AG04450 (cell line): ENCODE results near the gene RAPGEFL1. TPM values are rescaled to one million over a fixed set of nuclear protein-coding genes. Genes with fewer than 3 reads are reported as not detected.

Experiments used
- CTCF ChIA-PET: fragments of 300-600, 350-600 bp; formaldehyde crosslinking; extraction: SDS; loops from one replicate; lab custom pipeline; 2022; ENCODE audit warnings: antibody characterized with exemption, inconsistent platforms; lab: Charles Lee
- POLR2A ChIA-PET: fragments of 350-600 bp; formaldehyde crosslinking; extraction: SDS; loops from one replicate; lab custom pipeline; 2021; ENCODE audit warnings: antibody characterized with exemption, inconsistent platforms; lab: Yijun Ruan, JAX
- DNase-seq: peaks from one replicate; pipeline ENCODE4 v3.0.0-alpha.2; 2011; ENCODE audit warnings: low read depth, low spot score
- H3K27ac ChIP-seq: one replicate; pipeline ENCODE4 v1.5.1; 2012; ENCODE audit warnings: low read depth, low read length, control low read depth
- H3K27me3 ChIP-seq: one replicate; pipeline ENCODE4 v1.6.0; 2012; ENCODE audit warnings: low read length; ENCODE audit not compliant: control insufficient read depth, insufficient read depth
- H3K4me3 ChIP-seq: 2 replicates; pipeline ENCODE4 v1.5.1; 2011; ENCODE audit warnings: mild to moderate bottlenecking, low read depth, low read length, control low read depth
- H3K9me3 ChIP-seq: 2 replicates; pipeline ENCODE4 v1.5.1; 2012; ENCODE audit warnings: low read length; ENCODE audit not compliant: control insufficient read depth, insufficient read depth
- polyA minus RNA-seq: library from RNA; depleted of rRNA, polyadenylated mRNA; stranded (reverse); fragments of >200 nt; gene quantifications from 2 replicates; pipeline ENCODE4 v1.2.3, GENCODE V29; 2011; rRNA and poly(A)+ RNA removed
- polyA plus RNA-seq: library from polyadenylated mRNA; depleted of rRNA; stranded (reverse); fragments of >200 nt; gene quantifications from 2 replicates; pipeline ENCODE4 v1.2.3, GENCODE V29; 2011; rRNA removed
- TF ChIP-seq, protein P1 (sequence below): IDR thresholded peaks from 2 replicates; pipeline ENCODE4 v1.5.1; 2011; ENCODE audit warnings: low read depth, low read length, control low read depth, inconsistent platforms

The RAPGEFL1 gene
- 2.9 and 3.0 TPM in 2 replicates for polyA plus RNA-seq
- 4.2 and 4.3 TPM in 2 replicates for polyA minus RNA-seq

GRCh38 chr17:40177275-40177874 lies at the start of gene RAPGEFL1:
Gene RAPGEFL1, plus strand, starts transcription at chr17:40177470. Its CDS starts 392 bp downstream, at chr17:40177862.
- H3K4me3 ChIP-seq: peak within 1 kb of the TSS; percentile 52
- TF ChIP-seq, protein P1, sequence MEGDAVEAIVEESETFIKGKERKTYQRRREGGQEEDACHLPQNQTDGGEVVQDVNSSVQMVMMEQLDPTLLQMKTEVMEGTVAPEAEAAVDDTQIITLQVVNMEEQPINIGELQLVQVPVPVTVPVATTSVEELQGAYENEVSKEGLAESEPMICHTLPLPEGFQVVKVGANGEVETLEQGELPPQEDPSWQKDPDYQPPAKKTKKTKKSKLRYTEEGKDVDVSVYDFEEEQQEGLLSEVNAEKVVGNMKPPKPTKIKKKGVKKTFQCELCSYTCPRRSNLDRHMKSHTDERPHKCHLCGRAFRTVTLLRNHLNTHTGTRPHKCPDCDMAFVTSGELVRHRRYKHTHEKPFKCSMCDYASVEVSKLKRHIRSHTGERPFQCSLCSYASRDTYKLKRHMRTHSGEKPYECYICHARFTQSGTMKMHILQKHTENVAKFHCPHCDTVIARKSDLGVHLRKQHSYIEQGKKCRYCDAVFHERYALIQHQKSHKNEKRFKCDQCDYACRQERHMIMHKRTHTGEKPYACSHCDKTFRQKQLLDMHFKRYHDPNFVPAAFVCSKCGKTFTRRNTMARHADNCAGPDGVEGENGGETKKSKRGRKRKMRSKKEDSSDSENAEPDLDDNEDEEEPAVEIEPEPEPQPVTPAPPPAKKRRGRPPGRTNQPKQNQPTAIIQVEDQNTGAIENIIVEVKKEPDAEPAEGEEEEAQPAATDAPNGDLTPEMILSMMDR: no peak
- DNase-seq: no peak
- H3K27me3 ChIP-seq: no peaks in the 10 kb centered on the region
- no peaks in the 10 kb centered on the region for H3K9me3 ChIP-seq
- ChIA-PET POLR2A (no interaction called here), CTCF (no interaction called here)
- H3K27ac ChIP-seq: peak within 1 kb of the TSS; percentile 21

GRCh38 chr17:40129498-40129897 lies 47.8 kb upstream of the RAPGEFL1 start:
- H3K27ac ChIP-seq: no peak overlapping the region
- ChIA-PET POLR2A (no interaction called here), CTCF (interaction anchor here (1.5 kb wide), 1 partner anchor 103 kb away, joined by 4 read pairs; no protein-coding TSS in a partner anchor)
- TF ChIP-seq, protein P1: no peak
- no peak overlapping the region for H3K4me3 ChIP-seq
- DNase-seq: no peak
- no peaks in the 10 kb centered on the region for H3K9me3 ChIP-seq
- H3K27me3 ChIP-seq: no peaks in the 10 kb centered on the region

DNA sequence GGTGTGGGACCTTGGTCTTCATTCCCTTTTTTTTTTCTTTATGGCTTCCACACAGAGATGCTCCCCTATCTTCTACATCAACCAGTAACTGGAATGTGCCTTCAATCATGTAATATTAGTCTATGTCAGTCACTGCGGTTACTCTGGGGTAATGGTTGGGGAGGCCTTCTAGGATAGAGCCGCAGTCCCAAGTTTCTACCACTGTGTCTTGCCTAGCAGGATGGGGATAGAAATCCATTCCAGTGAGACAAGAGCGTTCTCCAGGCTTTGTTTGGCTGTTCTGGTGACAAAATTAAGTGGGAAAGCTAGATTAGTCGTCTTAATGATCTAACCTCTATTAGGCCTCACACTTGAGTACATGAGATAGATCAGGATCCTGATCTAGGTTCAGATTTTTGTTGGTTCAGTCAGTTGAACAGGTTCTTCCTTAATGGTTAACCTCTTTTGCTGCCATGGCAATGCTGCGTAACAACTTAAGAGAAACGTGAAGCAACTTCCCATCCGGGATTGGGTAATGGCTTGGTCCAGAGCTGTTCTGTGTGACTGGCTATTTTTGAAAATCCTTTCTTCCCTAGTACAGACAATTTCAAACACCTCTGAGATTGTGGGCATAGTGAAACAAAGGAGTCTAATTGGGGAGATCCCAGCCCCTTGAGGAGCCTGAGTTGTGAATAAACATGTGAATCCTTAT lies 46.8 kb upstream of the RAPGEFL1 start:
- no peak overlapping the region for H3K27ac ChIP-seq

DNA sequence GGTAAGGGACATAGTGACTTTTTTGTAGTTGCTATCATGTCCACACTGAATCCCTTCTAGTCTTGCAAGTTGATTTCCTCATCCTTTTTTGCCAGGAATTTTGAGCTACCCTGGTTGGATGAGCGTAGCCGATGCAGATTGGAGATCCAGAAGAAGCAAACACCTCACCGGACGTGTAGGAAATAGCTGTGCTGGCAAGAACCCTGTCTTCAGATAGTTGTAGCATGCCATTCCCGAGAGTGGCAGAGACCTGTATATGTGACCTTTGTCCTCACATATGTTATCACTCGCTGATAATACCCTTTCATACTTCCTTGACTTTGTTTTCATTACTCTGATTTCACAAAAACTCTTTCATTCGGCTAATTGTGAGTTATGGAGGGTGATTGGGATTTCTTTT lies 43.1 kb upstream of the RAPGEFL1 start:
- H3K27ac ChIP-seq: no peak overlapping the region
- CTCF ChIA-PET: interaction anchor here (0.5 to 1.0 kb wide), 4 partner anchors 21 to 98 kb away, joined by 3 to 8 read pairs (median 4); no protein-coding TSS in a partner anchor
- TF ChIP-seq, protein P1: no peak
- no peaks in the 10 kb centered on the region for H3K27me3 ChIP-seq
- no peak overlapping the region for H3K4me3 ChIP-seq
- H3K9me3 ChIP-seq: no peaks in the 10 kb centered on the region; the same call in 1 of the 2 replicates
- POLR2A ChIA-PET: no interaction called here
- DNase-seq: no peak

More for the DNA sequence above, 46.8 kb upstream of the RAPGEFL1 start:
- DNase-seq: no peak
- no peaks in the 10 kb centered on the region for H3K9me3 ChIP-seq
- no peak overlapping the region for H3K4me3 ChIP-seq
- no peaks in the 10 kb centered on the region for H3K27me3 ChIP-seq
- POLR2A ChIA-PET: no interaction called here
- TF ChIP-seq, protein P1: no peak
- CTCF ChIA-PET: interaction anchor here (0.7 kb wide), 1 partner anchor 21 kb away, joined by 3 read pairs; no protein-coding TSS in a partner anchor

GRCh38 chr17:40135817-40136216 lies 41.5 kb upstream of the RAPGEFL1 start:
- POLR2A ChIA-PET: no interaction called here

More at GRCh38 chr17:40135817-40136216, 41.5 kb upstream of the RAPGEFL1 start:
- no peak overlapping the region for H3K27ac ChIP-seq
- CTCF ChIA-PET: interaction anchor here (0.9 to 1.0 kb wide), 2 partner anchors 32 to 101 kb away, joined by 3 read pairs; no protein-coding TSS in a partner anchor
- DNase-seq: no peak
- H3K4me3 ChIP-seq: no peak overlapping the region
- TF ChIP-seq, protein P1: no peak
- no peaks in the 10 kb centered on the region; the same call in 1 of the 2 replicates for H3K9me3 ChIP-seq
- H3K27me3 ChIP-seq: no peaks in the 10 kb centered on the region
